NCI-H748 treated with DMSO at 0.1 percent for 48 hours (cell line): Measurements from ENCODE around the gene PDE8A.
A peak's percentile ranks its signal among the peaks of the same experiment; 100 is the strongest.

Experiments used
- DNase-seq: peaks from one replicate; lab custom pipeline; 2025; lab: John Stamatoyannopoulos, UW

Gene PDE8A

DNA sequence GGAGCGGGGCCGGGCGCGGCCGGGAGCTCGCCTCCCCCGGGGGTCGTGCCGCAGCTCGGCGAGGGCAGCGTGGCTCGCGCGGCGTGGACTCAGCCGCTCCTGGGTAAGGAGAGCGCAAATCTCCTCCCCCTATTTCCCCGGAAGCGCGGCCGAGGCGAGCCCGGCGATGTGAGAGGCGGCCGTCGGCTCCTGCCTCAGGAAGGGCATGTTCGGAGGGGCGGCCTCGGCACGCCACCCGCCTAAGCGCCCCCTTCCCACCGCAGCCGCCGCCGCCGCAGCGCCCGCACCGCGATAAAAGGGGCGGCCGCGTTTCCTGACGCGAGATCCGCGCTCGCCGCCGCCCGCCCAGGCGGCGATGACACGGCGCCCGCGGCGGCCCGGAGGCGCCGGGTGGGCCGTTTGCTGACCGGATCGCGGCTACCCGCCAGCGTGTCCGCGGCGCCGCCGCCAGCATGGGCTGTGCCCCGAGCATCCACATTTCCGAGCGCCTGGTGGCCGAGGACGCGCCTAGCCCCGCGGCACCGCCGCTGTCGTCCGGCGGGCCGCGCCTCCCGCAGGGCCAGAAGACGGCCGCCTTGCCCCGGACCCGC is at the start of gene PDE8A:
Gene PDE8A, plus strand, starts transcription at position 146 of the 590 bp plus-strand sequence. Its CDS starts 307 bp downstream, at position 453.
- DNase-seq = no peak

DNA sequence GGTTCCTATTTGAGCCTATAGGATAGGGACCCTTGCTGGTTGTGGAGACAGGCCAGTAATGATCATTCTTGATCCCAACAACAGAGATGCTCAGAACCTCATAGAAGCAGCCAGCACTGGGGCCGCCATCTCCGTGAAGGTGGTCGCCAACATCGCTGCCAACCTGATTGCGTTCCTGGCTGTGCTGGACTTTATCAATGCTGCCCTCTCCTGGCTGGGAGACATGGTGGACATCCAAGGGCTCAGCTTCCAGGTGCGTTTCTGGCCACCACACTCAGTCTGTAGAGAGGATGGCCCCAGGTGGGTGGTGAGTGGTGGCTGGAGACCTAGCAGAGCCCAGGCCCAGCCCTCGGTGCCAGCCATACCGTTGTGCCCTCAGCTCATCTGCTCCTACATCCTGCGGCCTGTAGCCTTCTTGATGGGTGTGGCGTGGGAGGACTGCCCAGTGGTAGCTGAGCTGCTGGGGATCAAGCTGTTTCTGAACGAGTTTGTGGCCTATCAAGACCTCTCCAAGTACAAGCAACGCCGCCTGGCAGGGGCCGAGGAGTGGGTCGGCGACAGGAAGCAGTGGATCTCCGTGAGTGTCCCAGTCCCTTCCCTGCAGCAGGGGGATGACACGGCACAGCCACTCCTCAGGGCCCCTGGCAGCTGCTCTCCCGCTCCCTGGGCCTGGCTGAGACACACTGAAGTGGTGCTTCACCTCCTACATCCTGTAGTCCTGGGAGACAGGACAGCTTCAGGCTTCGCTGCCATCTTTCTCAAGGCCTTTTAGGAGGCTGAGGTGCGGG is 46.5 kb upstream of the PDE8A start:
- DNase-seq = no peak

- DNase-seq = no peak
Measured at GRCh38 chr15:84937144-84937543, 44.5 kb upstream of the PDE8A start.

DNA sequence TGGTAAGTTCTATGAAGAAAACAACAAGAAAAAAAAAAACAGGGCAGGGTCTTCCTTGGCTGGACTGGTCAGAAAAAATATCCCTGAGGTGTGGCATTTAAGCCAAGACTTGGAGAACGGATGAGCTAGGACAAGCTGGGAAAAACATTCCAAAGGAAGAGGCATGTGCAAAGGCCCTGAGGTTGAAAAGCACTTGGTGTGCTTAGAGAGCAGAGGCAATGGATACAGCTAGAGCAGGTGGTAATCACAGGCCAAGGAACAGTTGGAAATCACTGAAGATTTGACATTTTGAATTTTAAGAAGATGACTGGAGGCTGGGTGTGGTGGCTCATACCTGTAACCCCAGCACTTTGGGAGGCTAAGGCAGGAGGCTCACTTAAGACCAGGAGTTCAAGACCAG is 42.9 kb upstream of the PDE8A start:
- DNase-seq = no peak

DNA sequence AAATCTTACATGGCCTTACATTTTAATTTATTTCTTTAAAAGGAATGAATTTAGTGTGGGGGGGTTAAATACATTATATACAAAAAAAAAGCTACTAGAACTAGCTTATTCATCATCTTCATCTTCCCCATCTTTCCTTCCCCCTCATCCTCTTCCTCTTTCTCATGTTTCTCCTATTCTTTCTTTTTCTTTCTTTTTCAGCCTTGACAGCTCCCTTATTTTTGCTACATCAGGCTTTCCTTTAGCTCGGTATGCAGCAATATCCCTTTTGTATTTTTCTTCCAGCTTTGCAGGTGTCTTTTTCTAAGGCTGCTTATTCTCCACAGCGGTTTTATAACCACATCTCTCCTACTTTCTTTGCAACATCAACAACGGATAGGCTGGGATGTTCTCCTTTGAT is 41.3 kb upstream of the PDE8A start:
- DNase-seq = no peak

- no peak for DNase-seq
Measured at GRCh38 chr15:84942456-84942855, 39.2 kb upstream of the PDE8A start.

DNA sequence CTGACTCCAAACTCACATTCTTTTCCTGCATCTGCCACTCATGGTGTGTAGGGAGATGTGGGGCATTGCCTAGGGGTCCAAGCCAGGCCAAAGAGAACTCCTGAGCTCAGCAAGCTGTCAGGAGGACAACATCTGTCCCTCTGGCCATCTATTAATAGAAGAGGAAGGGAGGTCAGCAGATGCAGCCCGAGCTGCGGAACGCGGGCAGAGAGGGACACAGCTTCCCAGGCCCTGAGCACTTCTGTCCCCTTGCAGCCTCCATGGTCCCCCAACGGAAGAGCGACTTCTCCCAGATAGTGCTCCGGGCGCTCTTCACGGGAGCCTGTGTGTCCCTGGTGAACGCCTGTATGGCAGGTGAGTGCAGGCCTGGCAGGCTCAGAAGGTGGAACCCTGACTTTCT is 37.3 kb upstream of the PDE8A start:
- no peak for DNase-seq

- DNase-seq = no peak
Measured at GRCh38 chr15:84944861-84945260, 36.8 kb upstream of the PDE8A start.

DNA sequence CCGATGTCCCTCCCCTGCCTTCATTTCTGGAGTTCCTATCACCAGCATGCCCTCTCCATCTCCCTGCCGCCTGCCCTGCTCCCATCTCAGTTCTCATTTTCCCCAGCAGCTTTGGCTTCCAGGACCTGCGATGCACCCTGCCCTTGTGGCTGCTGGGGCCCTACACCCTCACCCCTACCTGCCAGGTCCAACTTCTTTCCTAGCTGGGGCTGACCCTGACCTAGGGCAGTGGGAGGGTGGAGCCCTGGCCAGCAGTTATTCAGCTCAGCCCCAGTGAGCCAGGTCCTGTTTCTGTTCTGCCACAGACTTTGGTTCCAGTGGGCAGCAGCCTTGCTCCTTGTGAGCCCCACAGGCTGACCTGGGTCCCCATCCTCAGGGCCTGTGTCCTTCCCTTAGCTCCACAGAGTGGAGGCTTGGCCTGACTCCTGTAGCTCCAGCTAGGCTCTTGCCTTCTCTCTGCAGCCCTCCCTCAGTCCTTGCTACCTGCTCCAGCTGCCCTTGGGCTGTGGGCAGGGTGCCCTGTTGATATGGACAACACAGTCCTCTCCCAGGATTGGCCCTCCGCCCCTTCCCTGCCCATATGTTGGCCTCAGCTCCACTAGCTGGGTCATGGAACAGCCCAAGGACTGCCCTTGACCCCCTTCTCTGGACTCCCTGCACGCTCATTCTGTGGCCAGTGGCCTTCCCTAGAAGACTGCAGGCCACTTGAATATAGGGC is 34.7 kb upstream of the PDE8A start:
- no peak for DNase-seq

GRCh38 chr15:84947947-84948830 is 33.5 kb upstream of the PDE8A start:
- DNase-seq = no peak

- no peak for DNase-seq
Measured at GRCh38 chr15:84949043-84949442, 32.6 kb upstream of the PDE8A start.

GRCh38 chr15:84949845-84950569 is 31.6 kb upstream of the PDE8A start:
- DNase-seq = no peak

- no peak for DNase-seq
Measured at GRCh38 chr15:84950570-84951111, 31.0 kb upstream of the PDE8A start.

DNA sequence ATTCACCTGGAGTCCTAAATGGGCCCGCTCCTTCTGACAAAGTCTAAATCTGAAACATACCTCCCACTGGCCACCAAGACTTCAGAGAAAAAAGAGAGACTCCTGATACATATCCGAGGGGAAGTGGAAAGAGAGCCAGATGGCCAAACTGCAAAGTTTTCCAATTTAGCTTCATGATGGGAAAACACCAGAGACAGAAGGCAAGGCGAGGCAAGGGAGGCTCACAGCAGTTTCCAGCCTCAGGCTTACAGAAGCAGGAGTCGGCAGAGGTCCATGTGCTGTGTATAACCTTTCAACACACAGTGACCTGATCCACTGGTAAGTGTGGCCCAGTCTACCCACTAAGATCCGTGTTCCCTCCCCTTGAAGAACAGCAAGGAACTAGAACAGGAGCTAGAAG is 29.9 kb upstream of the PDE8A start:
- no peak for DNase-seq

- no peak for DNase-seq
Measured at GRCh38 chr15:84953136-84953535, 28.5 kb upstream of the PDE8A start.

DNA sequence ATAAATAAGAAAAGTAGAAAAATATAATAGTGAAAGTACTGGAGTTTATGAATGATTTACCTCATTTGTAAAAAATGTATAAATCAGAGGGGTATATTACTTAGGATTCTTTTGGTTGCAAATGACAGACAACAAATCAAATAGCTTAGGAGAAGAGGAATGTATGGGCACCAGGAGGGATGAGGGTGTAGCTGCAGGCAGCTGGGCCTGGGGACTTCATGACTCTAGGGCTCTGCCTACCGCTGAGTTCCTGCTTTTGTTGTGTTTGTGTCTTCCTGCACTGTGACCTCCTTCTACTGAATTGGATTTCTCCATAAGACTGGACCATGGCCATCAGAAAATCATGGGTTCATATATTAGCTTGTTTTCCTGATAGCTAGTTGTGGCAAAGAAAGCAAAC is 27.9 kb upstream of the PDE8A start:
- no peak for DNase-seq

- peak; percentile 9 for DNase-seq
Measured at GRCh38 chr15:84955089-84955848, 26.4 kb upstream of the PDE8A start.

DNA sequence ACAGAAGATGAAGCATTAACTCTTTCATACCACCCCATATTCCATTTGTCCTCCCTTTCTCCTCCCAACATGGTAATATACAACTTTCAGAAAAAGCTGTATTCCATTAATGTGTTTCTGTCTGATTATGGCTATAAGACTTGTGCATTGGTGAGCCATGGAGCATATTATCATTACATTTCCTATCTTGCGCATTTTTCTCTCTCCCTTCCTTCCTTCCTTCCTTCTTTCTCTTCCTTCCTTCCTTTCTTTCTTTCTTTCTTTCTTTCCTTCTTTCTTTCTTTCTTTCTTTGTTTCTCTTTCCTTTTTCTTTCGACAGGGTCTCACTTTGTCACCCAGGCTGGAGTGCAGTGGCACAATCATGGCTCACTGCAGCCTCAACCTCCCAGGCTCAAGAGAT is 25.5 kb upstream of the PDE8A start:
- DNase-seq = no peak

- DNase-seq = no peak
Measured at GRCh38 chr15:84960391-84961113, 21.1 kb upstream of the PDE8A start.

DNA sequence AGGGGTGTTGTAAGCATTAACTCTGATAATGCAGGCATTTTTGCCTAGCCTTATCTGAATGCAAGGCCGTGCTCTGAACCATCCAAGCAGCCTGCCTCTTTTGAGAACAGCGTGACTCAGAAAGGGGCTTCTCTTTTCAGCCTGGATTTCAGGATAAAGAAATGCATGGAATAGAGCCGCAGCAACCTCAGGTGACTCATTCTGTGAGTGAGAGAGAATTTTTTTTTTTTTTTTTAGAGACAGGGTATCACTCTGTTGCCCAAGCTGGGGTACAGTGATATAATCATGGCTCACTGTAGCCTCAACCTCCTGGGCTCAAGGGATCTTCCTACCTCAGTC is 20.6 kb upstream of the PDE8A start:
- no peak for DNase-seq
